ENCODE data around the gene SRP14.

Gene SRP14

DNA sequence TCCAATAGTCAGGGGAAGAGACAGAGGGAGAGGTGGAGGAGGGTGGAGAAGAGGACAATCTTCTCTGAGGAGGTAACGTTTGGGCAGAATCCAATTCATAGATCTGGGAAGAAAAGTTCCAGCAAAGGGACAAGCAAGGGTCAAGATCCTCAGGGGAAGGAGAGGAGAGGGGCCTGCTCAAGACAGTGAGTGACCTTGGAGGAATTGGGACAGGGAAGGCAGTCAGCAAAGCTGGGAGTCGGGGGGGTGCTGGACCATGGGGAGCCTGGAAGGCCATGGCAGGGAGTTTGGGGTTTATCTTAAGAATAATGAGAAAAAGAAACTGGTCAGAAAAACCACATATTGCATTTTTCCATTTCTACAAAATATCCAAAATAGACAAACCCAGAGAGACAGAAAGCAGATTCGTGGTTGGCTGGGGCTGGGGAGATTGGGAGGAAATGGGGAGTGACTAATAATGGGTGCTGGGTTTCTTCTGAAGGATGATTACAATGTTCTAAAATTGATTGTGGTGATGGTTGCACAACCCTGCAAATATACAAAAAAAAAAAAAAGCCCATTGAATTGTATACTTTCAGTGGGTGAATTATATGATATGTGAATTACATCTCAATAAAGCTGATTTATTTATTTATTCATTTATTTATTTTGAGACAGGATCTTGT lies 19.6 kb upstream of the SRP14 start:
- H3K27ac ChIP-seq = no peak overlapping the region

GRCh38 chr15:40055576-40056293 lies 16.8 kb upstream of the SRP14 start:
- peak overlapping the region; percentile 54 for H3K27ac ChIP-seq
- TF ChIP-seq, protein P1, sequence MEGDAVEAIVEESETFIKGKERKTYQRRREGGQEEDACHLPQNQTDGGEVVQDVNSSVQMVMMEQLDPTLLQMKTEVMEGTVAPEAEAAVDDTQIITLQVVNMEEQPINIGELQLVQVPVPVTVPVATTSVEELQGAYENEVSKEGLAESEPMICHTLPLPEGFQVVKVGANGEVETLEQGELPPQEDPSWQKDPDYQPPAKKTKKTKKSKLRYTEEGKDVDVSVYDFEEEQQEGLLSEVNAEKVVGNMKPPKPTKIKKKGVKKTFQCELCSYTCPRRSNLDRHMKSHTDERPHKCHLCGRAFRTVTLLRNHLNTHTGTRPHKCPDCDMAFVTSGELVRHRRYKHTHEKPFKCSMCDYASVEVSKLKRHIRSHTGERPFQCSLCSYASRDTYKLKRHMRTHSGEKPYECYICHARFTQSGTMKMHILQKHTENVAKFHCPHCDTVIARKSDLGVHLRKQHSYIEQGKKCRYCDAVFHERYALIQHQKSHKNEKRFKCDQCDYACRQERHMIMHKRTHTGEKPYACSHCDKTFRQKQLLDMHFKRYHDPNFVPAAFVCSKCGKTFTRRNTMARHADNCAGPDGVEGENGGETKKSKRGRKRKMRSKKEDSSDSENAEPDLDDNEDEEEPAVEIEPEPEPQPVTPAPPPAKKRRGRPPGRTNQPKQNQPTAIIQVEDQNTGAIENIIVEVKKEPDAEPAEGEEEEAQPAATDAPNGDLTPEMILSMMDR (IDR thresholded peaks at IDR 0.05) = no peak
- no peak for TF ChIP-seq ZFX (IDR thresholded peaks at IDR 0.05; ENCODE audit: borderline replicate concordance)

More for the DNA sequence above, 19.6 kb upstream of the SRP14 start:
- no peak for TF ChIP-seq ZFX (IDR thresholded peaks at IDR 0.05; ENCODE audit: borderline replicate concordance)
- TF ChIP-seq, protein P1 (IDR thresholded peaks at IDR 0.05) = no peak

GRCh38 chr15:40054855-40055575 lies 16.0 kb upstream of the SRP14 start:
- peak overlapping the region; percentile 54 for H3K27ac ChIP-seq
- no peak for TF ChIP-seq ZFX (IDR thresholded peaks at IDR 0.05; ENCODE audit: borderline replicate concordance)
- TF ChIP-seq, protein P1 (IDR thresholded peaks at IDR 0.05) = no peak

DNA sequence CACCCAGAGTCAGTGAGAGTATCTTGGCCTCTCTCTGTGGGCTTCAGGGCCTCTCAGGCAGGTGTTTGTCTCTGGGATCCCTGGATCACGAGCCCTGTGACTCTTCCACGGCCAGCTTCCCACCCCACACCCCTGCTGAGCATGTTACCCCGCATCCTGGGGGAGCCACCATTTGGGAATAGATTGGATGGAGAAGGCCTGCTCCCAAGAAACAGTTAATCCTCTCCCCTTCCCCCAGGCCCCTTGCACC lies 15.5 kb upstream of the SRP14 start:
- H3K27ac ChIP-seq = no peak overlapping the region
- TF ChIP-seq, protein P1 (IDR thresholded peaks at IDR 0.05) = no peak
- no peak for TF ChIP-seq ZFX (IDR thresholded peaks at IDR 0.05; ENCODE audit: borderline replicate concordance)

- H3K27ac ChIP-seq = no peak overlapping the region
- no peak for TF ChIP-seq ZFX (IDR thresholded peaks at IDR 0.05; ENCODE audit: borderline replicate concordance)
- TF ChIP-seq, protein P1 (IDR thresholded peaks at IDR 0.05) = no peak
Observed at GRCh38 chr15:40053831-40054604, 15.0 kb upstream of the SRP14 start.

DNA sequence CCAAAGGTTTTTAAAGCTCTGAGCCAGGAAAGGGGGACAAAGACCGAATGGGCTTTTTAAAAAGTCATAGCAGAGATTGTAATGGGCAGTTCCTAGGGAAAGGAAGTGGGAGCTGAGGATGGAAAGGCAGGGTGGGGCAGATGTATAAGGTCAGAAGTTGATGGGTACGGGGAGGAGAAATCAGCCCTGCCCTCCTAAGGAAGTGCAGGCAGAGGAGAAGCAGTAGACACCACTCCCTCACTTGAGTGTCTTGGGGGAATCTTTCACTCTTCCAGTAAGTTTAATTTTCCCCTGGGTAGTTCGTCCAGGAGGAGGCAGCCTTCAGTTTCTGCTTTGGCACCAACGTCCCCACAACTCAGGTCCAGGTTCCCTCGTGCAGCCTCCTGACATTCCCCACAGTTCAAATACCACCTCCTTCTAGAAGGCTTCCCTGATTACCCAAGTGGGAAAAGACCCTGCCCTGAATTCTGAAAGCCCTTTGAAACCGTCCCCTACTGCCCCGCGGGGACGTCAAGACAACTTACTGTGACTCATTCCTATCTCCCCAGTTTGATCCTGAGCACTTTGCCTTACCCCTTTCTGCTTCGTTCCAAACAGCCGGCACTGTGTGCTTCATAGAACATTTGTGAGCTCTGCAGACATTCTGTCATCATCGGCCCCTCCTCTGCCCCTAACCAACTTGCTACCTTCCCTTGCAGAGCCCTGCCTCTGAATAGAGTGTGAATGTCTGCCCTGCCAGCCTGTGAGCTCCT lies 14.3 kb upstream of the SRP14 start:
- TF ChIP-seq, protein P1 (IDR thresholded peaks at IDR 0.05) = no peak
- TF ChIP-seq ZFX (IDR thresholded peaks at IDR 0.05; ENCODE audit: borderline replicate concordance) = no peak
- no peak overlapping the region for H3K27ac ChIP-seq
